Measurements from ENCODE around the gene ADAMTS12. TPM values are rescaled to one million over a fixed set of nuclear protein-coding genes. Genes with fewer than 3 reads are reported as not detected.

ADAMTS12 gene
- total RNA-seq, 4 donors from 2014 or later = 0.22 to 1.2 (median 0.77) TPM

- TF ChIP-seq CTCF (IDR thresholded peaks at IDR 0.05) (no peak), POLR2A (IDR thresholded peaks at IDR 0.05) (no peak)
- no peak overlapping the region for H3K4me3 ChIP-seq (ENCODE audit: low read depth, poor library complexity, severe bottlenecking)
- no peak for DNase-seq (ENCODE audit: low spot score in 2 of 2)
- intact Hi-C loops (cut with DNase I; ENCODE audit: low total_unique reads) = no loop called here
Measured at GRCh38 chr5:33712664-33713063, 179.1 kb downstream of the ADAMTS12 start.

- intact Hi-C loops (cut with DNase I; ENCODE audit: low total_unique reads) = no loop called here
- peak in 1 of 2 donors; percentile 40 for DNase-seq (ENCODE audit: low spot score in 2 of 2)
- no peak for TF ChIP-seq CTCF (IDR thresholded peaks at IDR 0.05)
- TF ChIP-seq POLR2A (IDR thresholded peaks at IDR 0.05) = no peak
- H3K4me3 ChIP-seq (ENCODE audit: low read depth, poor library complexity, severe bottlenecking) = no peak overlapping the region
- WGBS, 2 donors = 52 to 56% methylated on average over 3 of the region's 3 CpGs
Measured at GRCh38 chr5:33711094-33711679, 180.6 kb downstream of the ADAMTS12 start.

- H3K4me3 ChIP-seq (ENCODE audit: low read depth, poor library complexity, severe bottlenecking) = no peak overlapping the region
- no peak for TF ChIP-seq CTCF (IDR thresholded peaks at IDR 0.05)
- no peak for TF ChIP-seq POLR2A (IDR thresholded peaks at IDR 0.05)
- no peak for DNase-seq (ENCODE audit: low spot score in 2 of 2)
- 90 to 94% methylated on average over 3 of the region's 3 CpGs for WGBS, 2 donors
- intact Hi-C loops (cut with DNase I; ENCODE audit: low total_unique reads) = no loop called here
Measured at GRCh38 chr5:33702867-33703266, 188.9 kb downstream of the ADAMTS12 start.

- 85 to 93% methylated on average over 2 of the region's 2 CpGs for WGBS, 2 donors
Measured at GRCh38 chr5:33701951-33702350, 189.8 kb downstream of the ADAMTS12 start.

GRCh38 chr5:33701251-33701650, 190.5 kb downstream of the ADAMTS12 start:
- H3K4me3 ChIP-seq (ENCODE audit: low read depth, poor library complexity, severe bottlenecking) = no peak overlapping the region
- no peak for DNase-seq (ENCODE audit: low spot score in 2 of 2)
- intact Hi-C loops (cut with DNase I; ENCODE audit: low total_unique reads) = no loop called here
- no peak for TF ChIP-seq POLR2A (IDR thresholded peaks at IDR 0.05)
- TF ChIP-seq CTCF (IDR thresholded peaks at IDR 0.05) = no peak
- WGBS, 2 donors = 59 to 72% methylated on average over 3 of the region's 3 CpGs

More at GRCh38 chr5:33701951-33702350, 189.8 kb downstream of the ADAMTS12 start:
- no peak overlapping the region for H3K4me3 ChIP-seq (ENCODE audit: low read depth, poor library complexity, severe bottlenecking)
- intact Hi-C loops (cut with DNase I; ENCODE audit: low total_unique reads) = no loop called here
- DNase-seq (ENCODE audit: low spot score in 2 of 2) = no peak
- TF ChIP-seq POLR2A (IDR thresholded peaks at IDR 0.05) (no peak), CTCF (IDR thresholded peaks at IDR 0.05) (no peak)

- H3K4me3 ChIP-seq (ENCODE audit: low read depth, poor library complexity, severe bottlenecking) = no peak overlapping the region
- intact Hi-C loops (cut with DNase I; ENCODE audit: low total_unique reads) = no loop called here
- no peak for DNase-seq (ENCODE audit: low spot score in 2 of 2)
- TF ChIP-seq CTCF (IDR thresholded peaks at IDR 0.05) (no peak), POLR2A (IDR thresholded peaks at IDR 0.05) (no peak)
- WGBS, 2 donors = 95 to 100% methylated on average over 3 of the region's 3 CpGs
Measured at GRCh38 chr5:33696411-33696810, 195.4 kb downstream of the ADAMTS12 start.

Measured in lower leg skin (tissue), 4 donors.